ENCODE results near the gene GPR137B. TPM values are rescaled to one million over a fixed set of nuclear protein-coding genes. Genes with fewer than 3 reads are reported as not detected.

The GPR137B gene
- total RNA-seq, 1 donor from 2014 or later = 25.2 TPM

GRCh38 chr1:236253918-236254637 is 111.7 kb downstream of the GPR137B start:
- Mint-ChIP-seq H3K27me3 (ENCODE audit: low read depth) (no peaks in the 10 kb centered on the region), H3K9me3 (peaks cover 21% of the 10 kb centered on the region), H3K4me3 (no peak overlapping the region), H3K27ac (no peak overlapping the region), H3K36me3 (peaks cover 21% of the 10 kb centered on the region), H3K4me1 (no peaks in the 10 kb centered on the region)
- no peak for DNase-seq (ENCODE audit: low spot score in 2 of 2, unreplicated experiment in 2 of 2)
- TF ChIP-seq, protein P1, sequence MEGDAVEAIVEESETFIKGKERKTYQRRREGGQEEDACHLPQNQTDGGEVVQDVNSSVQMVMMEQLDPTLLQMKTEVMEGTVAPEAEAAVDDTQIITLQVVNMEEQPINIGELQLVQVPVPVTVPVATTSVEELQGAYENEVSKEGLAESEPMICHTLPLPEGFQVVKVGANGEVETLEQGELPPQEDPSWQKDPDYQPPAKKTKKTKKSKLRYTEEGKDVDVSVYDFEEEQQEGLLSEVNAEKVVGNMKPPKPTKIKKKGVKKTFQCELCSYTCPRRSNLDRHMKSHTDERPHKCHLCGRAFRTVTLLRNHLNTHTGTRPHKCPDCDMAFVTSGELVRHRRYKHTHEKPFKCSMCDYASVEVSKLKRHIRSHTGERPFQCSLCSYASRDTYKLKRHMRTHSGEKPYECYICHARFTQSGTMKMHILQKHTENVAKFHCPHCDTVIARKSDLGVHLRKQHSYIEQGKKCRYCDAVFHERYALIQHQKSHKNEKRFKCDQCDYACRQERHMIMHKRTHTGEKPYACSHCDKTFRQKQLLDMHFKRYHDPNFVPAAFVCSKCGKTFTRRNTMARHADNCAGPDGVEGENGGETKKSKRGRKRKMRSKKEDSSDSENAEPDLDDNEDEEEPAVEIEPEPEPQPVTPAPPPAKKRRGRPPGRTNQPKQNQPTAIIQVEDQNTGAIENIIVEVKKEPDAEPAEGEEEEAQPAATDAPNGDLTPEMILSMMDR (IDR thresholded peaks at IDR 0.05; ENCODE audit: unreplicated experiment) = no peak

- no peaks in the 10 kb centered on the region for H3K27me3 Mint-ChIP-seq (ENCODE audit: low read depth)
- TF ChIP-seq, protein P1 (IDR thresholded peaks at IDR 0.05; ENCODE audit: unreplicated experiment) = no peak
- DNase-seq (ENCODE audit: low spot score in 2 of 2, unreplicated experiment in 2 of 2) = no peak
- peaks cover 50% of the 10 kb centered on the region for H3K9me3 Mint-ChIP-seq
- H3K4me1 Mint-ChIP-seq = no peaks in the 10 kb centered on the region
- no peak overlapping the region for H3K27ac Mint-ChIP-seq
- no peak overlapping the region for H3K4me3 Mint-ChIP-seq
- H3K36me3 Mint-ChIP-seq = peaks cover 46% of the 10 kb centered on the region
These were observed 114.9 kb downstream of the GPR137B start for GRCh38 chr1:236257216-236257615.

GRCh38 chr1:236258114-236258622 is 115.8 kb downstream of the GPR137B start:
- Mint-ChIP-seq H3K4me3 (no peak overlapping the region), H3K4me1 (no peaks in the 10 kb centered on the region), H3K9me3 (peaks cover 51% of the 10 kb centered on the region), H3K27me3 (ENCODE audit: low read depth) (no peaks in the 10 kb centered on the region), H3K36me3 (peaks cover 47% of the 10 kb centered on the region), H3K27ac (no peak overlapping the region)
- TF ChIP-seq, protein P1 (IDR thresholded peaks at IDR 0.05; ENCODE audit: unreplicated experiment) = no peak
- DNase-seq (ENCODE audit: low spot score in 2 of 2, unreplicated experiment in 2 of 2) = no peak

Other genes starting within 250 kb of the GPR137B start
- 42.4 to 45.5 TPM (median 45.0 TPM) in 3 replicates for gene NID1, start 77.4 kb upstream of the GPR137B start, total RNA-seq
- 6.4 to 7.5 TPM (median 7.0 TPM) in 3 replicates for gene ERO1B, start 139.4 kb downstream of the GPR137B start, total RNA-seq